Measurements from ENCODE around the gene NHP2.
A peak's percentile ranks its signal among the peaks of the same experiment; 100 is the strongest.

NHP2 gene

GRCh38 chr5:178174456-178174855 is 20.8 kb upstream of the NHP2 start:
- DNase-seq (ENCODE audit: low read depth): no peak

GRCh38 chr5:178170455-178170854 is 16.8 kb upstream of the NHP2 start:
- DNase-seq (ENCODE audit: low read depth): no peak

- DNase-seq (ENCODE audit: low read depth): no peak
Observed at GRCh38 chr5:178165581-178165980, 11.9 kb upstream of the NHP2 start.

- DNase-seq (ENCODE audit: low read depth): peak; percentile 92
Observed at GRCh38 chr5:178163772-178164735, 10.4 kb upstream of the NHP2 start.

- DNase-seq (ENCODE audit: low read depth): no peak
Observed at GRCh38 chr5:178162481-178162880, 8.8 kb upstream of the NHP2 start.

GRCh38 chr5:178160176-178160575 is 6.5 kb upstream of the NHP2 start:
- no peak for DNase-seq (ENCODE audit: low read depth)

- no peak for DNase-seq (ENCODE audit: low read depth)
Observed at GRCh38 chr5:178155065-178155464, 1.4 kb upstream of the NHP2 start.

- no peak for DNase-seq (ENCODE audit: low read depth)
Observed at GRCh38 chr5:178152491-178153444, 917 bp downstream of the NHP2 start.

GRCh38 chr5:178150977-178151734 is 2.5 kb downstream of the NHP2 start:
- no peak for DNase-seq (ENCODE audit: low read depth)

- DNase-seq (ENCODE audit: low read depth): no peak
Observed at GRCh38 chr5:178149199-178149932, 4.3 kb downstream of the NHP2 start.

- DNase-seq (ENCODE audit: low read depth): no peak
Observed at GRCh38 chr5:178147406-178147805, 6.3 kb downstream of the NHP2 start.

GRCh38 chr5:178145965-178146820 is 7.5 kb downstream of the NHP2 start:
- peak; percentile 59 for DNase-seq (ENCODE audit: low read depth)

GRCh38 chr5:178143901-178144300 is 9.8 kb downstream of the NHP2 start:
- DNase-seq (ENCODE audit: low read depth): no peak

- no peak for DNase-seq (ENCODE audit: low read depth)
Observed at GRCh38 chr5:178143246-178143645, 10.4 kb downstream of the NHP2 start.

GRCh38 chr5:178142642-178143041 is 11.0 kb downstream of the NHP2 start:
- DNase-seq (ENCODE audit: low read depth): no peak

- no peak for DNase-seq (ENCODE audit: low read depth)
Observed at GRCh38 chr5:178141550-178141949, 12.1 kb downstream of the NHP2 start.

- DNase-seq (ENCODE audit: low read depth): no peak
Observed at GRCh38 chr5:178137991-178138390, 15.7 kb downstream of the NHP2 start.

GRCh38 chr5:178136990-178137389 is 16.7 kb downstream of the NHP2 start:
- no peak for DNase-seq (ENCODE audit: low read depth)

- no peak for DNase-seq (ENCODE audit: low read depth)
Observed at GRCh38 chr5:178131446-178131996, 22.2 kb downstream of the NHP2 start.

Data from stimulated activated CD8-positive, alpha-beta memory T cell treated with anti-CD3 and anti-CD28 coated beads, Interleukin-15, amount 100 ng/mL, for 1 hour (primary cell).